ENCODE data around the gene CELSR3. TPM values are rescaled to one million over a fixed set of nuclear protein-coding genes. Genes with fewer than 3 reads are reported as not detected.

The CELSR3 gene
- total RNA-seq, 2 experiments from 2014 or later, result 4.9 to 5.0 TPM

GRCh38 chr3:48681974-48682610, 19.4 kb upstream of the CELSR3 start:
- Mint-ChIP-seq H3K4me3 (no peak overlapping the region), H3K9me3 (no peaks in the 10 kb centered on the region), H3K27ac (no peak overlapping the region), H3K36me3 (ENCODE audit: low read depth) (peaks cover 66% of the 10 kb centered on the region), H3K27me3 (no peaks in the 10 kb centered on the region), H3K4me1 (ENCODE audit: low read depth) (peaks cover 50% of the 10 kb centered on the region)
- DNase-seq (no peak), ATAC-seq (ENCODE audit: poor library complexity) (no peak)
- H3K36me3 ChIP-seq (ENCODE audit: insufficient read depth, low read length), result peaks cover 47% of the 10 kb centered on the region
- H3K4me3 ChIP-seq (ENCODE audit: low read length), result no peak overlapping the region
- no peaks in the 10 kb centered on the region for H3K9me3 ChIP-seq (ENCODE audit: control insufficient read depth in 1 of 2, insufficient read depth in 1 of 2, low read length in 2 of 2)
- POLR2A ChIA-PET, result no interaction called here
- H3K4me1 ChIP-seq (ENCODE audit: insufficient read depth, low read length), result peaks cover 40% of the 10 kb centered on the region
- no peaks in the 10 kb centered on the region for H3K27me3 ChIP-seq (ENCODE audit: control insufficient read depth in 1 of 2, insufficient read depth in 2 of 2, low read length in 2 of 2)
- CTCF ChIA-PET, result no interaction called here
- TF ChIP-seq CTCF (IDR thresholded peaks at IDR 0.05), result no peak
- intact Hi-C loops (cut with DNase I, micrococcal nuclease), result loop anchor here (10.0 kb wide), 2 partner anchors 1167 to 1823 kb away; partner anchors contain the start of genes CACNA2D2 (in 1 of the 2) and ELP6 (in 1 of the 2)
- no peak overlapping the region for H3K27ac ChIP-seq (ENCODE audit: low read depth in 1 of 2, low read length in 2 of 2)

- H3K36me3 ChIP-seq (ENCODE audit: insufficient read depth, low read length), result peaks cover 46% of the 10 kb centered on the region
- CTCF ChIA-PET, result no interaction called here
- no peaks in the 10 kb centered on the region for H3K27me3 ChIP-seq (ENCODE audit: control insufficient read depth in 1 of 2, insufficient read depth in 2 of 2, low read length in 2 of 2)
- Mint-ChIP-seq H3K36me3 (ENCODE audit: low read depth) (peaks cover 62% of the 10 kb centered on the region), H3K9me3 (no peaks in the 10 kb centered on the region), H3K4me1 (ENCODE audit: low read depth) (peaks cover 48% of the 10 kb centered on the region), H3K27ac (no peak overlapping the region), H3K4me3 (no peak overlapping the region), H3K27me3 (no peaks in the 10 kb centered on the region)
- no peaks in the 10 kb centered on the region for H3K9me3 ChIP-seq (ENCODE audit: control insufficient read depth in 1 of 2, insufficient read depth in 1 of 2, low read length in 2 of 2)
- peak in 1 of 14 experiments; percentile 14 for DNase-seq
- H3K27ac ChIP-seq (ENCODE audit: low read depth in 1 of 2, low read length in 2 of 2), result no peak overlapping the region
- no peak for TF ChIP-seq CTCF (IDR thresholded peaks at IDR 0.05)
- intact Hi-C loops (cut with DNase I, micrococcal nuclease), result loop anchor here (10.0 kb wide), 2 partner anchors 1167 to 1823 kb away; partner anchors contain the start of genes CACNA2D2 (in 1 of the 2) and ELP6 (in 1 of the 2)
- no peak for ATAC-seq (ENCODE audit: poor library complexity)
- H3K4me1 ChIP-seq (ENCODE audit: insufficient read depth, low read length), result peaks cover 36% of the 10 kb centered on the region
- POLR2A ChIA-PET, result no interaction called here
- H3K4me3 ChIP-seq (ENCODE audit: low read length), result no peak overlapping the region
Measured at GRCh38 chr3:48681541-48681880, 18.8 kb upstream of the CELSR3 start.

GRCh38 chr3:48680811-48681540, 18.3 kb upstream of the CELSR3 start:
- H3K36me3 Mint-ChIP-seq (ENCODE audit: low read depth), result peaks cover 59% of the 10 kb centered on the region
- Histone ChIP-seq H3K4me1 (ENCODE audit: insufficient read depth, low read length) (peaks cover 31% of the 10 kb centered on the region), H3K4me3 (ENCODE audit: low read length) (no peak overlapping the region), H3K27ac (ENCODE audit: low read depth in 1 of 2, low read length in 2 of 2) (no peak overlapping the region), H3K36me3 (ENCODE audit: insufficient read depth, low read length) (peaks cover 46% of the 10 kb centered on the region), H3K27me3 (ENCODE audit: control insufficient read depth in 1 of 2, insufficient read depth in 2 of 2, low read length in 2 of 2) (no peaks in the 10 kb centered on the region), H3K9me3 (ENCODE audit: control insufficient read depth in 1 of 2, insufficient read depth in 1 of 2, low read length in 2 of 2) (no peaks in the 10 kb centered on the region)
- CTCF ChIA-PET, result no interaction called here
- POLR2A ChIA-PET, result no interaction called here
- no peak for TF ChIP-seq CTCF (IDR thresholded peaks at IDR 0.05)
- peaks cover 43% of the 10 kb centered on the region for H3K4me1 Mint-ChIP-seq (ENCODE audit: low read depth)
- no peaks in the 10 kb centered on the region for H3K27me3 Mint-ChIP-seq
- no peak for ATAC-seq (ENCODE audit: poor library complexity)
- intact Hi-C loops (cut with DNase I, micrococcal nuclease), result loop anchor here (10.0 kb wide), 2 partner anchors 1166 to 1824 kb away; partner anchors contain the start of genes CACNA2D2 (in 1 of the 2) and ELP6 (in 1 of the 2)
- peak in 1 of 14 experiments; percentile 15 for DNase-seq
- H3K27ac Mint-ChIP-seq, result no peak overlapping the region
- H3K4me3 Mint-ChIP-seq, result peak overlapping the region; percentile 42
- H3K9me3 Mint-ChIP-seq, result no peaks in the 10 kb centered on the region
